GM19372 (cell line): Measurements from ENCODE around the gene GTF2H2.
"Not testable (repeated sequence)": the region's sequence is repeated elsewhere in the genome, so short reads cannot be mapped to it uniquely, and the experiment has no call there.

Experiments used
- ATAC-seq: cut with Tn5 transposase; IDR thresholded peaks from one replicate; pipeline ENCODE4 v1.9.1; 2021; ENCODE audit warnings: mild to moderate bottlenecking, low read depth, moderate library complexity; ENCODE audit not compliant: unreplicated experiment

GTF2H2 gene

GRCh38 chr5:71067262-71067928 lies at the start of gene GTF2H2:
TSS of gene GTF2H2 (minus strand) at chr5:71067676. CDS start at chr5:71062763, 4,913 bp downstream.
- peak; percentile 98 for ATAC-seq

GRCh38 chr5:71109730-71110275 lies 42.3 kb upstream of the GTF2H2 start:
- ATAC-seq = not testable (repeated sequence)

GRCh38 chr5:71099996-71100395 lies 32.5 kb upstream of the GTF2H2 start:
- not testable (repeated sequence) for ATAC-seq

GRCh38 chr5:71097930-71098203 lies 30.4 kb upstream of the GTF2H2 start:
- not testable (repeated sequence) for ATAC-seq

- ATAC-seq = not testable (repeated sequence)
Observed at GRCh38 chr5:71097173-71097929, 29.9 kb upstream of the GTF2H2 start.

- ATAC-seq = not testable (repeated sequence)
Observed at GRCh38 chr5:71089773-71090172, 22.3 kb upstream of the GTF2H2 start.

- ATAC-seq = not testable (repeated sequence)
Observed at GRCh38 chr5:71088754-71089153, 21.3 kb upstream of the GTF2H2 start.

- ATAC-seq = not testable (repeated sequence)
Observed at GRCh38 chr5:71086145-71086544, 18.7 kb upstream of the GTF2H2 start.

- ATAC-seq = not testable (repeated sequence)
Observed at GRCh38 chr5:71084280-71085063, 17.0 kb upstream of the GTF2H2 start.

GRCh38 chr5:71082898-71083297 lies 15.4 kb upstream of the GTF2H2 start:
- ATAC-seq = not testable (repeated sequence)

- ATAC-seq = not testable (repeated sequence)
Observed at GRCh38 chr5:71082340-71082739, 14.9 kb upstream of the GTF2H2 start.

- not testable (repeated sequence) for ATAC-seq
Observed at GRCh38 chr5:71061322-71061721, 6.2 kb downstream of the GTF2H2 start.

- ATAC-seq = not testable (repeated sequence)
Observed at GRCh38 chr5:71059426-71059825, 8.1 kb downstream of the GTF2H2 start.

- not testable (repeated sequence) for ATAC-seq
Observed at GRCh38 chr5:71044808-71045207, 22.7 kb downstream of the GTF2H2 start.

GRCh38 chr5:71044128-71044527 lies 23.3 kb downstream of the GTF2H2 start:
- ATAC-seq = not testable (repeated sequence)

GRCh38 chr5:71031046-71031776 lies 36.3 kb downstream of the GTF2H2 start:
- not testable (repeated sequence) for ATAC-seq

- not testable (repeated sequence) for ATAC-seq
Observed at GRCh38 chr5:71025289-71025953, 42.1 kb downstream of the GTF2H2 start, which contains the start of gene NAIP. TSS of gene NAIP (minus strand) at chr5:71025339. CDS start at chr5:71012915, 12,424 bp downstream.

GRCh38 chr5:71020643-71021042 lies 46.8 kb downstream of the GTF2H2 start:
- ATAC-seq = not testable (repeated sequence)

GRCh38 chr5:71018376-71019005 lies 49.0 kb downstream of the GTF2H2 start:
- not testable (repeated sequence) for ATAC-seq
